Stimulated activated CD4-positive, alpha-beta T cell treated with anti-CD3 and anti-CD28 coated beads, Interleukin-4, amount 100 ng/mL, for 24 hours (primary cell): ENCODE measurements around the gene MTARC1.

Experiments
- DNase-seq: peaks from one replicate; pipeline ENCODE4 v3.0.0-alpha.2; 2020

MTARC1 gene

DNA sequence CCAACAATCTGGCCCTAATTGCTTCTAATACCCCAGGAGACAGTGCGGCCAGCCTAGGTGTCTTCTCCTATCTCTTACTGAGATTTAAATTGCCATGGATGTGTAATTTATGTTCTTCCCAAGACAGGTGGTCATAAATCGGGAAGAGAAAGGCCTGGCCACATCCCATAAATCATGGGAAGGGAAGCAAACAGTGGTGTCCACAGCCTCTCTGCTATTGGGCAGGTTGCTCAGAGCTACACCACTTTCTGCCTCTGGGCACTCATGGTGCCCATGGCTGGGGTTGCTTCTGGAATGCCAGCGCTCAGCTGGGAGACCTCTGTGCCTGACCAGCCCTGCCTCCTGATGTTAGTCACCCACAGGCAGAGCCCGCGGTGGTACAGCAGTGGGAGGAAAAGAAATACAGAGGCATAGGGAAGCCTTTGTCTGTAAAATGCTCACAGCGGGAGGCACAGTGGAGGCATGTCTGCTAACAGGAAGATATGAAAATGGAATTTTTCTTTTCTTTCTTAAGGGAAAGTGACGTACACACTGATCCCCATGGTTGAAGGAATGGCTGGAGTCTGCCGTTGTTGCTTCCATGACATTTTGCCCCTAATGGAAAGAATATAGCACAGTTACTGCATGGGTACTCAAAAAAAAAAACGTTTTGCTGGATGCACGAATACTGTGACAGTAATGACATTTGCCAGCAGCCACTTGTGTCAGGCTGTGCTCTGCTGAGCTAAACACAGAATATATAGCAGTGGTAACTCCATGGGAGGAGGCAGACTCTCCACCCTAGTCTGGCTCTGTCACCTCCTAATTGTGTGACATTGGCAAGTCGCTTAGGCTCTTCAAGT lies 21.9 kb downstream of the MTARC1 start:
- DNase-seq, result no peak

DNA sequence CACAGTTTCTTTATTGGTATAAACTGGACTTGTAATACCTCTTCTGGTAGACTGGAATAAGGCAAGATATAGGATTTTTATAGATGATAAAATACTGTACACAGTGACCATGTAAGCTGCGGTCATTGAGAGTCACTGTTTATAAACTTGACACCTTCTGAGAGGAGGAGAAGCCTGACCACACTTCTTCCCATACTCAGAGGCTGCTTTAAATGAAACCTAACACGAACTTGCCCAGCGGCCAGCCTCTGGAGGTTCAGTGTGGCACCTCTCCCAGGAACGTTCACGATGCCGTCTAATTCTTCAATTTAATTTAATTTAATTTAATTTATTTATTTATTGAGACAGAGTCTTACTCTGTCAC lies 22.5 kb downstream of the MTARC1 start:
- no peak for DNase-seq

DNA sequence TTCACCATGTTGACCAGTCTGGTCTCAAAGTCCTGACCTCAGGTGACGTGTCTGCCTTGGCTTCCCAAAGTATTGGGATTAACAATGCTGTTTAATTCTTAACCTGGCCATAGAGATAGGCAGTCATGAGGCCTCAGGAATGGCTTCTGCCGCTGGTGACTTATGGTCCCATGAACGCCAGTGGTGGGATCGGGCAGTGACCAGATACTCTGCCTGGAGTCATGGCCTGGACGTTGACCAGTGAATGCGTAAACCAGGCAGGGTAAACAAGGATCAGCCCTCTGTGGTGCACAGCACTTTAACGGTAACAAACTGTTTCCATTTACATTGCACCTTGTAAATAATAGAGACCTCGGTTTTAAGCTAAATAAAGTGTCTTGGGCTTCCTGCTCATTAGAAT lies 23.0 kb downstream of the MTARC1 start:
- no peak for DNase-seq

DNA sequence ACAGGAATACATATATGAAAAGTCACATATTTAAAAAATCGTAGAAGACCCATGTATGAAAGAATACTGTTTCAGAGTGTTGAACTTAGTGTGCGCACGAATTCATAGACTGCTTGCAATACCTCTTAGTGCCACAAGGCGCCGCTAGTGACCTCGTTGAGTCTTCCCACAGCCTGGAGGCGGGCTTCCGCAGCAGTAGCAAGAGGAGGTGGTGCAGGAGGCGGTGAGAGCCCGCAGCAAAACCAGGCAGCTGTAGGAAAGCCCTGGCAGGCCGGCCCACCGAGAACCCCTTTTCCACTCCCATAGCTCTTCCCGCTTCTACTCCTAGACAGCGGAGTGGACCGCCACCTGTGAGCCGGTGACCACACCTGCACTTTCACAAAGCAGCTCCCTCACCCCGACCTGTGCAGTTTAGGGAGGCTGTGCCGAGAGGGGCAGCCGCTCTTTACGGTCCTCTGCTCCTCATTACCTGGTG lies 23.5 kb downstream of the MTARC1 start:
- peak; percentile 70 for DNase-seq

DNA sequence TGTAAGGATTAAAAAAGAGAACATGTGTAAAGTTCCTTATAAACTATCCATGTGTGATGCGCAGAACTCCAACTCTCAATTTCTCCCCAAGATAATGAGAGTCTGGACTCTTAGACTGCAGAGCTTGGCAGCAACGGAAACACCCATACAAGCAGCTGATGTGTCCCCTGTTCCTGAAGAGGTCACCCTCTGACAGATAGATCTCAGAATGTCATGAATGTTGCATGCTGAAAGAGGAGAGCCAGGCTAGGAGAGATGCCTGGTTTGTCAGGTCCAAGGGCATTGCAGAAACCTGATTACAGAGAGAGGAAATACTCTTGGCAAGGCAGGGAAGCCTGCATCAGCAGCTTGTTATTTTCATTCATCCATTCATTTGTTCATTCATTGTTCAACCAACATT lies 24.2 kb downstream of the MTARC1 start:
- no peak for DNase-seq

DNA sequence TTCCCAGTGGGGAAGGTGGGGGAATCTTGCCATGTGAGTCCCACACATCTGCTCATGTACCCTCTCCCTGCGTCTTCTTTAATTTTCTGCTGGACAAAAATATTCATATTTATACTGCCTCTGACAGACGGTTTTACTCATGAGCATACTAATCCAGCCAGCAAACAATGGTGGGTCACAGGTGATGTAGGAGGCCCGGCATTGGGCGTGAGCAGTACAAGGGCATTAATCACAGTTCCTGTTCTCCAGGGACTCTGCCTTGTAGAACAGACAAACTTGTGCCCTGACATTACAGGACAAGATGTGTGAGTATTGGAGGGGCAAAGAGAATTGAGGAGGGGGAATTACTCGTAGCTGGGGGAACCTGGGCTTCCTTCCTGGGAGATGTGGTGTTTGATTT lies 25.0 kb downstream of the MTARC1 start:
- no peak for DNase-seq

DNA sequence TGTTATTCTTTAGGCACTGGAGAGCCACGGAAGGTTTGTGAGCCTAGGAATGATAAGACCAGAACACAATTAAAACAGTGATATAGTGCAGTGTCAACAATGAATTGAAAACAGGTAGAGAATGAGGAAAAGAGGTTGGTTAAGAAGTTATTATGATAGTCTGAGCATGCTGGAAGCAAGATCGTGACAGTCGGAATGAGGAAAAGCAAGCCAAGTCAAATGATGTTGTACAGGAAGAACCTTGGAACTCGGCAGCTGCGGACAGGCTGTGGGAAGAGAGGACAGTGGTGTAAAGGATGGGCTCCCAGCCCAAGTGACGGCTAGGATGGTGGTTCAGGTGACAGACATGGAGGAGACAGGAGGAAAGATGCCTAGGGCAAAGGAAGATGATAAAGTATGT lies 25.6 kb downstream of the MTARC1 start:
- no peak for DNase-seq

DNA sequence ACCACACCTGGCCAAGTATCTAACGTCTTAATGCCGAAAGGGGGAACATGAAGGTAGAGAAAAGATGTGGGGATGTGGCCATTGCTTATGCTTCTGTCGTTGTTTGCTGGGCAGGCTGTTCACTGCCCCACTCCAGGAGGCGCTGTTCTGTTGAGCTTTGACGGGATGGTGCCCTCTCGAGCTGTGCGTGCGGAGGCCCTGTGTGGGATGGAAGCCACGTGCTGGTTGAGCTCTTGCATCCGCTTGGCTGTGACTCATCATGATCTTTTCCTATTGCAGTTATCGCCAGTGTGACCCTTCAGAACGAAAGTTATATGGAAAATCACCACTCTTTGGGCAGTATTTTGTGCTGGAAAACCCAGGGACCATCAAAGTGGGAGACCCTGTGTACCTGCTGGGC lies 26.3 kb downstream of the MTARC1 start:
- no peak for DNase-seq

DNA sequence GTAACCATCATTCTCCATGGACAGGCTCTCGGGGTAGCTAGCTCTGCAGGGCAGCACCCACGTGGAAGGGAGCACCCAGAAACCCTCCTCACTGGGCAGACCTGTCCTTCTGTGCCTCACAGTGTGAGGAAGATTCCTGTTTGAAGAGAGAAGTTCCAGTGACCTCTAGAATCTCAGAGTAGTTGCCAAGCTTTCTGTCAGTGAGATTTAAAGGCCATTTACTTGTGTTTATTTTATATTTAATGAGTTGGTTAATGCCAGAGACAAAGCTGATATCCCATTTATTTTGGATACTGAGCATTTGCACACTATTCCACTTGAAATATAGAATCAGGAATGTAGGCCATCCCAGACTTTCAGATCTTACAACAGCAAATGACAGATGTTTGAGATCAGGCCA lies 28.7 kb downstream of the MTARC1 start:
- no peak for DNase-seq

DNA sequence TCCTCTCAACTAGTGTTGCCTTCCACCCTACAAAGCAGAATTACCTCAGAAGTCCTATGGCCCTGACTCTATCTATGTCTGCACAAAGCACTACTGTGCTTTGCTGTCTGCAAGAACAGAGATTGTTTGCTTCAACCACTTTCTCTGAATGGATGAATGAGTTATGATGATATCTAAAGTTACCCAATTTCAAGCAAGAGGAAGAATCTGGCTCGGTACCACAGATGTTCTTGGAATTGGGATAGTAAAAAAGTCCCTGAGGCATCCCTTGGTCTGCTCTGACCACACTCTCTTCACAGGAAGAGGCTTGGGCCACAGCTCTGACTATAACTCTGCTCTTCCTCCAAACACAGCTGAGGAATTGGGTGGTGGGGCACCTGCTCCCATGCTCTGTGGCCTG lies 31.2 kb downstream of the MTARC1 start:
- DNase-seq, result no peak

DNA sequence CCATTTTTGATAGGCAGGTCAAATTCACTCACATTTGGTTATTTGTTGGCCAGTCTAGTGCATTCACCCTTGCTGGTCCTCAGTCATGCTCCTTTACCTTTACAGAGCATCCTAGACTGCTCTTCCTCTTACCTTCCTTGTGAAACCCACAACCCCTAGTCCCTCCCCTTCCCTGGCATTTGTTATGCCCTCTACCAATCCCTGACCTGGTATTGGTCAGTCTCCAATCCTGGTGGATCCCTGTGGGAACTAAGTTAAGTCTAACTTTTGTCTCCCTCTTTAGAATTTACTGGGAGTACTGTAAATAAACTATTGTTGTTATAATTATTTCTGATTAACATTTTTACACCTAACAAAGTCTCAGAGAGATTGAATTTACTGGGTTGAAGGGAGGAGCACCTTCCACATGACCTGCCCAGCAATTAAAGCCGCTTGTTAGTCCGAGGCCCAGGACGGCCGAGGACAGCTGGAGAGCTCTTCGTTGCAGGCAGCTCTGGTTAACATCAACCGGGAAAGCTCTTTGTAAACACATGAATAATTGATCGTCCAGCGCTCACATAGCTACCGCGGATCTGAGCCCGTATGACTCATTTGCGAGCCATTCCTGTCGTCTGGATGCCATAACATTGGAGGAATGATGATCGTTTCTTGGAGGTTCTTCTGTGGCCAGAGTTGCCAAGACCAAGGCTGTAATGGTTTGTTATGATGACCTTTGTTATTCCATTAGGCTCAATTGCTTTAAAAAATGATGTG lies 31.9 kb downstream of the MTARC1 start:
- no peak for DNase-seq

DNA sequence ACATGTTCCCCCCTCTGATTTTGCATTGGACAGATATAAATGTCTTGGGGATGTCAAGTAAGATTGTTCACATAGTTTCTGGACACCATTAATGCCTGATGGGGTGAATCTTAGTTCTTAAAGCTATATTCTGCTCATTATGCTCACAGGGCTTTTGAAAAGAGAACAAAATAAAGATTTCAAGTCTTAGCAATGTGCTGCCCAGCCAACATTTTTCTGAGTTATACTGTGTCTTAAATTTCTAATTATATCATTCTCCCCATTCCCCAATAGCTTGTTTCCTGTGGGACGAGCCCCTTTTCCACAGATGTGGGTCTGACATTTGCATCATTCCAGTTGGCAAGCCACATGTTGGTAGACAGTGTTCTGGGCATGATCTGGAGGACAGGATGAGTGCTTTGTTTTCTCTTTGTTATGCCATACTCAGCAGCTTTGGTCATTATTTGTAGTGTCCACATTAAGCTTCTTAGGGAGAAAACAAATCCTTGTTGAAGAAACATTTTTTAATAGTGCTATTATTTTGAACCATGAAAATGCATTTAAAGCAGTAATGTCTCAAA lies 32.8 kb downstream of the MTARC1 start:
- DNase-seq, result no peak

DNA sequence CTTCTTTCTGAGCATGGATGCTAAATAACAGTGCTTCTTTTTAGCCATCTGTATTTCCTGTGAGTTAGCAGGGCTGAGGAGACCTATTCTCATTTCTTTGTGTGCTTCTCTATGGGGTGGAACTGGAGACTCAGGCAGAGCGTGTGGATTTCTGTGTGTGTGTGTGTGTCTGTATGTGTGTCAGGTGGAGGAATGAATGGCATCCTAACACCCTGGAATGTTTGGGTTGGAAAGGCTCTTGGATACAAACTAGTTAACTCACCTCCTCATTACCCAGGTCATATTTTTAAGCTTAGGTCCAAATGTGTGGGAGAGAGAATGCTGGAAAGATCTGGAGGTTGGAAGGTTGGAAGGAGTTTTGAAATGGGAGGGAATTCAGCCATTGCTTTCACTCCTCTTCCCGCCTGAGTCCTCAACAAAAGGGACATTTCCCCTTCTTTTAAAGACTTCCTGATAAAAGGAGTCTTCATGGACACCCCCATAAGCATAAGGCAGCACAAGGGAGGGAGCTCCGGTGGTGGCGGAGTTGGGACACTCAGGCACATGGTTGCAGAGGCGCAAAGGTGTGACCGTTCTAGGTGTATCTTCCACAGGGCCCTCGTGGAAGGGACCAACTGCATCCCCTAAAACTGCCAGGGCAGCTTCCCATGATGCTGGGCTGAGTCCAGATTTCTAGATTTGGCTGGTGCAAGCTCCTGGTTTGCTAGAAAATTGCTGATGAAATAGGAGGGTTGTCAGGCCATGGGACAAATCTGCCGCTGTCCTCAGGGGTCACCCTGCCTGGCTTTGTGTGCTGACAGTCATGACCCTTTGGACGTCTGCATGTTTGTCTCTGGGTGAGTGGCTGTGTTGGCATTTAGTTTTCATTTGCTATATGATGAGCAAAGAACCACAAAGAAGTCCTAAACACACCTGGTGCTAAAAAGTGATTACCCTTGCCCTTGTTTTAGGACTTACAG lies 37.6 kb downstream of the MTARC1 start:
- DNase-seq, result no peak

DNA sequence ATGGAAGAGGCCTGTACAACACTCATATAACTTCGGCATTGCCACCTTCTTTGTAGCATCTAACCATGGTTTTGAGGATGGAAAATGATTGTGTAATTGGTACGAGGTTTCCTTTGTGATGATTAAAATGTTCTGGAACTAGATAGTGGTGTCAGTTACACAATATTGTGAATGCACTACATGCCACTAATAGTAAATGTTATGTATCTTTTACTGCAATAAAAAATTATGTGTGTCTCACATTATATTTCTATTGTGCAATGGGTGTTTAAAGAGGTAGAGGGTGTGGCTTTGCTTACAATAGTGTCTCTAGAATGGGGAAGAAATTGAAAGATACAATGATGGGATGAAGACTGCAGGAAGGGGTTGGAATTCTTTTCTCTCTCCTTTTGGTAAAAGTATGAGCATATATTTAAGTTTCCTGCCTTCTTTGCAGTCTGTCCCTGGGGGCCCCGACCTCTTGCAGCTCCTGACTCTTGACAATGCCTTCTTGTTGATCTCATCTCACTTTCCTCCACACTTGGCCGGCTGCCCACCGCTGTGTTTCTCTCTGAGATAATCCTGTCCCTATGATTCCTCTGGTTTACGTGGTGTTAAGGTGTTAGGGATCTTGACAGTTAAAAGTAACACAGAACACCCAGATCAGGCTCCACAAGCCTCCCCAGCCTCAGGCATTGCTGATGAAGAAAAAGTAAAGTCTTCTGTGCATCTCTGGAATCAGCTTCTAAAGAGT lies 39.3 kb downstream of the MTARC1 start:
- DNase-seq, result no peak

DNA sequence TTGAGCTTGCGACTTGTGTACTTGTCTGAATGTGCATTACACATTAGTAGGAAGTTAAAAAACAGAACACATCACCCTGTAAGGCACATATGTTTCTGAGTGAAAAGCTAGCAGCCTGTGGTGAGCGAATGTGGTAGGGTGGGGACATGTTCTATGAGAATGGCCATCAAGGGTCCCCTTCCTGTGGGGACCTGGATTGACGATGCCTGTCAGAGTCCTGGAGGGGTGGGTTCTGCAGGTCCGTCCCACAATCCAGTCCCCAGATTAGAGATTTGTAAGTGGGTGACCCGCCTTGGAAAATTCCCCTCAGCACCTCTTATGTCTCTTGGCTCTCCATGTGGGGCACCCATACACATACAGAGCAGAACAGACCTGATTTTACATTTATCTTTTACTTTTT lies 40.0 kb downstream of the MTARC1 start:
- DNase-seq, result no peak

DNA sequence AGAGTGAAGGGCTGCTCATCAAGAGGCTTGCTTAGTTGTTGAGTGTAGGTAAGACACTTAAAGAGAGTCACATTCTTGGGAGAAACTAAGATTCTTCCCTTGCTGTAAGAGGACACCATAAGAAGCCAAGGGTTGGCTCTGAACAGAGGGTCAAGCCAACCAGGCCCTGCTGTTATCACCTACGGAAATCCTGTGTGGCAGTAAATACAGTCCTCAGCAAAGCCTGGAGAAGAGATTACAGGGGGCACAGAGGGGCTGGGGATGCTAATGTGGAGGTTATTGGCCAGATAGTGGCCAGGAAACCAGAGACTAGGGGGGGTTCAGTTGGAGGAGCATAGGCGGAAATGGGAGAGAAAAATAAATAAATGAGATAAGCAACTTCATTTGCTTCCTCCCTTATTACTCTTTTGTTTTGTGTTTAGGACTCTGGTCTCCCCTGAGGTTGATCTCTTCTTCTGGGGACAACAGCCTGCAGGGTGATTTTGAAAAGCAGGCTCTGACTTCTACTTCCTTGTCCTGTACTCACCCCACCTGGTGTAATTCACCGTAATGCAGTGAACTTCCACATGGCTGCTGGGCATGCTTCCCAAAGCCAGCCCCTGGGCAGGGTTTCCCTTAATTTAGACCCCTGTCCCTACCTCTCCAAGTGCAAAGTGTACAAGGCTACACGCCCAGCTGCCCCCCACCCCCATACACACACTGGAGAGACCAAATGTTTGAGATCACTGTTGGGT lies 40.9 kb downstream of the MTARC1 start:
- no peak for DNase-seq

DNA sequence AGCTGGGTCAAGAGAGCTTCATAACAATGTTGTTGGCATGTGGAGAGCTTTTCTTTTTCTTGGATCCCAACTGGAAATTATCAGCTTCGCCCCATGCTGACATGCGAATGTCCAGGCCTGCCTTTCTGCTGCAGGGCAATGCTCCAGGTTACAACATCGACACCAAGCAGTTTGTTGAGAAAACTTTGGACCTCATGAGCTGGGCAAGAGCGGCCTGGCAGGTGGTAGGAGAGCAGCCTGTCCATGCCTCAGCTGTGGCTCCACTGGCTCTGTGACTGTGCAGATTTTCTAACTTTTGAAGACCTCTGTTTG lies 41.4 kb downstream of the MTARC1 start:
- DNase-seq, result no peak

DNA sequence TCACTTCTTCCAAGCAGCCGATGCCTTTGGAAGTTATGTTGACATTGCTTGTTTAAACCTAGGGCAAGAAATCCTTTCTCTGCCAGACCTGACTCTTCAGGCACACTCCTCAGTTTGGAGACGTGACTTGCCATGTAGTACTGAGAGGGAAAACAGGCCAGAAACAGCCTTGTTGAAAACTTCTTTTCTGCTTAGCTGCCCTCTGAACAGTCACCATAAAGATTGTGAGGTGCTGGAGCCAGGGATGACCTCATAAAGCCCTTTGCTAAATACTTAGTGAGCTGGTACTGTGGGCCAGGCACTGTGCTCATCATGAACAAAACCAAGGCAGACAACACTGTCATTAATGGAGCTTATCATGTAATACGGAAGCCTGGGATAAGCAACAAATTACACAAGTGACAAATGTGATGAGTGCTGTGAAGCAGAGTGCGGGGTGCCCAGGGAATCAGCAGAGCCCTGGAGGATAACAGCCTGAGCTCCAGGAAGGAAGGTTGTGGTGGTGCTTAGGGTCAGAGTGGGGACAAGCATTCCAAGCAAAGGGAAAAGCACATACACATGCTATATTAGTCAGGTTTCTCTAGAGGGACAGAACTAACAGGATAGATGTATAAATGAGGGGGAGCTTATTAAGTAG lies 42.4 kb downstream of the MTARC1 start:
- no peak for DNase-seq

DNA sequence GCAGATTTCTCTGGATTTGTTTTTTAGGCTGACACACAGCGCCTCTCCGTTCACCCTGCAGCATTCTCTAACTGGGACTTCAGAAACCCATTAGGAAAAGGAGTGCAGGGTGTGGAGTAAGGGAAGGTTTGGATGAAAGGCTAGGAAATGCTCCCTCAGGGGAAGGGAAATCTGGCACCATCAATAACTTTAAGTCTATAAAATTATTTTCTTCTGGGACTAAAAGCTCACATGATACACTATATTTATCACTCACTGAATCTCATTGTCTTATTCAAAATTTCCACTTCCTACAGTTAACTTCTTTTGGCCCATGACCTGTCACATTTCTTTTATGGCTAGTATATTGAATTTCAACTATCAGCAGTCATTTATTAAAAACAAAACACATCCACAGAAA lies 46.7 kb downstream of the MTARC1 start:
- no peak for DNase-seq

DNA sequence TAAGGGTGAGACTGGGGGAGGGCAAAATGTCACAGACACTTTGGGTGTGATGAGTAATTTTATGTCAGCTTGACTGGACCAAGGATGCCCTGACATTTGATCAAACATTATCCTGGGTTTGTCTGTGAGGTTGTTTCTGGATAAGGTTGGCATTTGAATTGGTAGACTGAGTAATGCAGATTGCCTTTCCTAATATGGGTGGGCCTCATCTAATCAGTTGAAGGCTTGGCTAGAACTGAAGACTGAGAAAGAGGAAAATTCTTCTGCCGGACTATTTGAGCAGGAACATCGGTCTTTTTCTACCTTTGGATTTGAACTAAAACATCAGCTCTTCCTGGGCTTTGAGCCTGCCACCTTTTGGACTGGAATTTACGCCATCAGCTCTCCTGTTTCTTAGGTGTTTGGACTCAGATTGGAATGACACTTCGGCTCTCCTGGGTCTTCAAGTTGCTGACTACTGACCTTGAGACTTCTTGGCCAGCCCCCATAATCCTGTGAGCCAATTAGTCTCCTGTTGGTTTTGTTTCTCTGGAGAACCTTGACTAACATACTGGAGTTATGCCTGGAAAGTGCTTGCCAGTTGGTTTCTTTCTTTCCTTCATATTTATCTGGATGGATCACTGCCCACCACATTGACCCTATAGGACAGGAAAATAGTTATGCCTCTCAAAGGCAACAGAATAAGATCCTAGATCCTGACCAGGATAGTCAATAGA lies 47.6 kb downstream of the MTARC1 start:
- DNase-seq, result no peak
